Heart left ventricle (tissue), 13 donors: ENCODE results near the gene RXRA.

Source experiments
- CTCF ChIP-seq, 12 donors: fragments of 200-600 bp; sonication (generic) in 4 of 12; IDR thresholded peaks; one replicate each; pipeline versions ENCODE4 v1.5.0 to v1.8.0; 2018 to 2022; ENCODE audit warnings: antibody characterized with exemption in 12 of 12, mild to moderate bottlenecking in 5 of 12
- POLR2A ChIP-seq, 2 donors: fragments of 450-650 bp; IDR thresholded peaks; one replicate each; pipeline ENCODE4 v1.6.1; 2017; ENCODE audit warnings: antibody characterized with exemption in 2 of 2, mild to moderate bottlenecking in 2 of 2, moderate library complexity in 2 of 2
- donor health status: ischemic (EF 13 %, LVEDD 7.1; RV severe dilation, severe dysfunction).
- donor health status: DM: no; HTN: yes; CAD: no.
- donor health status: DM: no; HTN: no; CAD: no.
- donor health status: ischemic (EF 25% LVEDD 6.9; RV normal size, moderate dysfunction).
- donor health status: ischemic (EF 25% LVEDD 5.7; RV mildly dilated, moderate dysfunction).
- donor health status: ischemic (EF 35%, LVEDD 5.7; RV mildly dilated, moderate dysfunction).
- donor health status: nonischemic (EF 11% LVEDD 7.7; RV severe dilation, severe dysfunction).
- donor health status: DM: yes; HTN: yes; CAD: no.
- donor health status: PGD.
- donor health status: ischemic (EF 29% LVEDD 5.4; RV normal size, mild dysfunction).
- donor health status: nonischemic (EF 23%, LVEDD 6.1; RV moderate dilation, normal function).

GRCh38 chr9:134337469-134337868, 11.2 kb downstream of the RXRA start:
- TF ChIP-seq CTCF (IDR thresholded peaks at IDR 0.05) (no peak), POLR2A (IDR thresholded peaks at IDR 0.05) (no peak)
